SIG-M5 treated with dmso at 0.1 percent for 504 hours (cell line): ENCODE measurements around the gene RMND5A.
"Not testable (repeated sequence)": the region's sequence is repeated elsewhere in the genome, so short reads cannot be mapped to it uniquely, and the experiment has no call there.

Experiments
- DNase-seq: peaks from one replicate; lab custom pipeline; 2025; ENCODE audit not compliant: unreplicated experiment; lab: John Stamatoyannopoulos, UW

The RMND5A gene

GRCh38 chr2:86714579-86715173, 5.4 kb upstream of the RMND5A start:
- not testable (repeated sequence) for DNase-seq

DNA sequence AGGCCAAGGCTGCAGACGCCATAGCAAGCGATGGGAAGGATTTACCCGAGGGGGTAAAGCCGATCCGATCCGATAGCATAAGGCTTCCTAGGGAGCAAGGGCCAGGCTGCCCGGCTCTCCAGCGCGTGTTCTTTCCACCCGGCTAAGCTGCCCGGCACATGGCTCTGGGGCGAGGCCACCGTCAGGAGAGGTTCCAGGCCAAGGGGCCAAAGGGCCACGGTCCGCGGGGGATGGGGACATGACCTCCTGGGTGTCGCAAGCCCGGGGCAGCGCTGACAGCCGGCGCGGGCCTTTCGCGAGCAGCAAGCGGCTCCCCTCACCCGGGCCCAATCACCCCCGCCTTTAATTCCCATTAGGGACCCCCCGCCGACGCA, 841 bp upstream of the RMND5A start:
- DNase-seq = not testable (repeated sequence)

GRCh38 chr2:86720540-86721320, 639 bp downstream of the RMND5A start:
- DNase-seq = not testable (repeated sequence)

GRCh38 chr2:86725706-86726105, 5.6 kb downstream of the RMND5A start:
- DNase-seq = not testable (repeated sequence)

DNA sequence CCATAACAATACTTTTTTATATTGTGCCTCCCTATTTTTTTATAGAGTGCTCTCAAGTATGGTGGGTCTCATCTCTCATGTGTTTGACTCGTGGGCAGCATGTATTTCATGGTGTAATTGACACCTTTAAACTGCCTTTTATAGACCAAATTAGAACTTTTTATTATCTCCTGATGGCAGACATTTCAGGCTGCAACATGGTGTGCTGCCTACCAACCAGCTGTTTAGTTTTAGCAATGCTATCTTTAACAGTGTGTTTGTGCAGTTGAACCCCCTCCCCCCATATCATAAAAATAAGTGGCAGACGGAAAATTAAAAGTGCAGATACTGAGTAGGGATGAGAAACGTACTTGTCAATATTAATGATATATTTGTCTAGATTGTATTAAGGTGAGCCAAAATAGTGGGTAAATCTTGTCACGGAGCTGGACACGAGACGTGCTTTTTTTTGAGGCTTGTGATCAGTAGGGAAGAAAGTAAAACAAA, 12.0 kb downstream of the RMND5A start:
- not testable (repeated sequence) for DNase-seq

- DNase-seq = not testable (repeated sequence)
These were observed 12.7 kb downstream of the RMND5A start for GRCh38 chr2:86732837-86733236.

- not testable (repeated sequence) for DNase-seq
These were observed 13.4 kb downstream of the RMND5A start for GRCh38 chr2:86733528-86733927.

DNA sequence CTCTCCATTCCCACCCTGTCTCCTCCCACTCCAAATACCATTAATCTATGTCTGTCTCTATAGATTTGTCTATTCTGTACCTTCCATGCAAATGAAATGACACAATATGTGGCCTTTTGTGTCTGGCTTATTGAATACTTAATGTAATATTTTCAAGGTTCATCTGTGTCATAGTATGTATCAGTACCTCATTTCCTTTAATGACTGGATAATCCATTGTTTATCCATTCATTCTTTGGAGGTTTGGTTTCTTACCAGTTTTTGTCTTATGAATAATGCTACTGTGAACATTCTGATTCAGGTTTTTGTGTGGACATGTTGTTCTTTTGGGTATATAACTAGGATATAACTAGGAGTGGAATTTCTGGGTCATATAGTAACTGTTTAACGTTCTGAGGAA, 14.8 kb downstream of the RMND5A start:
- DNase-seq = not testable (repeated sequence)

GRCh38 chr2:86739485-86739884, 19.4 kb downstream of the RMND5A start:
- not testable (repeated sequence) for DNase-seq

GRCh38 chr2:86739889-86740288, 19.8 kb downstream of the RMND5A start:
- not testable (repeated sequence) for DNase-seq

- DNase-seq = not testable (repeated sequence)
These were observed 21.9 kb downstream of the RMND5A start for GRCh38 chr2:86741889-86742498.

GRCh38 chr2:86744152-86744551, 24.1 kb downstream of the RMND5A start:
- no peak for DNase-seq

DNA sequence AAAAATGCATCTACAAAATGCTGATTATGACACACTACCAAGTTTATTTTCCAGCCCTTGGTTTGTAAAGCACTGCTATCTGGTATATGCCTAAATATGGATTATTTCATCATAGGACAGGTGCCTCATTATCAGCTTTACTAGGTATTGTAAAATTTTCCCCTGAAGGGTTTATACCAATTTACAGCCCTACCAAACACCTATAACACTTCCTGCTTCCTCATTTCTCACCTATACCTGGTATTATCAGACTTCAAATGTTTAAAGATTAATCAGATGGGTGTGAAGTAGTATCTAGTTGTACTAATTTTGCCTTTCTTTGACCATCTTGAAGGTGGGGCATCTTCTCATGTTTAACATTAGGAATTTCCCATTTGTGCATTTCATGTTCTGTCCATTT, 26.8 kb downstream of the RMND5A start:
- DNase-seq = no peak

GRCh38 chr2:86747711-86748639, 27.9 kb downstream of the RMND5A start:
- DNase-seq = peak; percentile 37

- DNase-seq = no peak
These were observed 30.2 kb downstream of the RMND5A start for GRCh38 chr2:86750240-86750839.

GRCh38 chr2:86751778-86752177, 31.7 kb downstream of the RMND5A start:
- DNase-seq = no peak

DNA sequence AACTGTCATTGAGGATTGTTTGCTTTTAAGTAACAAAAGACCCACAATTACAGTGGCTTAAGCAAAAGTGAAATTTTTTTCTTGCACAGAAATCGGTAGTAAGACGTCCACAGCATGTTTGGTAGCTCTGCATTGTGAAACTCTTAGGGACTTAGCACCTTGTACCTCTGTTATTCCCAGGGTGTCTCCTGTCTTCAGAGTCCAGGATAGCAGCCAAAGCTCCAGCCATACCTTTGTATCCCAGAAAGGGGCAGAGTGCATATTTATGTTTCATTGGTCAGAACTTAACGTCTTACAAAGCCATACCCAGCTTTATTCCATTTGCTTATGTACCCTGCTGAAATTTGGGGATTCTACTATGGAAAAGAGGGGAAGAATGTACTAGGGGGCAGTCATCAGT, 32.8 kb downstream of the RMND5A start:
- DNase-seq = no peak

GRCh38 chr2:86753606-86754005, 33.5 kb downstream of the RMND5A start:
- no peak for DNase-seq

GRCh38 chr2:86758405-86758804, 38.3 kb downstream of the RMND5A start:
- DNase-seq = no peak

DNA sequence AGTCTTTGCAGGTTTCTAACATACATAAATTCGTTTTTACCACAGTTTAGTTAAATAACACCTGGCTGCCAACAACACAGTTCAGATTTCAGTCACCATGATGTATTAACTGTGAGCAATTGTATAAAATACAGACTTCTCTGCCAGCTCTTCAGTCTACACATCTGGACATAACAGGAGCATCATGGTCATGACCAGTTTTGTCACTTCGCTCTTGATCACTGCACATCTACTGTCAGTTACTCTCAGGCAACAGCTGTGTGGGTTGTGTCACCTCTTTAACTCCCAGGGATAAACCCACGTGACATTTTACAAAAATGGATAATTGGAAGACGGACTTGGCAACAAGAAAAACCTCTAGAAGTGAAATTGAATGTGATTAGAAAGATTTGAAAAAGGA, 40.3 kb downstream of the RMND5A start:
- DNase-seq = no peak
